H1 (cell line): ENCODE results near the gene NUP188. TPM values are rescaled to one million over a fixed set of nuclear protein-coding genes. Genes with fewer than 3 reads are reported as not detected.

Source experiments
- CTCF ChIA-PET: fragments of 300-600 bp; sonication (Branson Sonifier 250); formaldehyde crosslinking; loops from one replicate; lab custom pipeline; 2021; ENCODE audit not compliant: partially characterized antibody; lab: Charles Lee
- POLR2A ChIA-PET: fragments of 300-600 bp; sonication (Branson Sonifier 250); formaldehyde crosslinking; loops from one replicate; lab custom pipeline; 2021; ENCODE audit warnings: inconsistent platforms; ENCODE audit not compliant: partially characterized antibody; lab: Charles Lee
- DNase-seq, 2 experiments: peaks; one replicate each; pipeline versions ENCODE4 v3.0.0 to v3.0.0-alpha.2; 2010 to 2022; ENCODE audit warnings: low spot score in 2 of 2, low read depth in 1 of 2, mixed read lengths in 1 of 2
- FAIRE-seq: peaks from 2 replicates; lab custom pipeline; 2011; peaks lifted over from hg19 to GRCh38; lab: Jason Lieb, UNC
- H2AFZ ChIP-seq: 2 replicates; pipeline ENCODE4 v1.8.1; 2012; ENCODE audit warnings: low read length, inconsistent platforms
- H2AK5ac ChIP-seq: 2 replicates; pipeline ENCODE4 v1.6.1; 2013; ENCODE audit warnings: low read depth, low read length
- H2BK120ac ChIP-seq: replicated peaks from 2 replicates; pipeline ENCODE3; 2013; ENCODE audit warnings: low read depth, low read length, inconsistent platforms
- H2BK12ac ChIP-seq: 2 replicates; pipeline ENCODE4 v1.6.1; 2013; ENCODE audit warnings: low read depth, low read length
- H2BK15ac ChIP-seq: 2 replicates; pipeline ENCODE4 v1.6.1; 2013; ENCODE audit warnings: low read length
- H2BK20ac ChIP-seq: 2 replicates; pipeline ENCODE4 v1.6.1; 2013; ENCODE audit warnings: low read length
- H2BK5ac ChIP-seq: 2 replicates; pipeline ENCODE4 v1.6.1; 2013; ENCODE audit warnings: low read depth, low read length
- H3K14ac ChIP-seq: 2 replicates; pipeline ENCODE4 v1.6.1; 2013; ENCODE audit warnings: inconsistent platforms; ENCODE audit not compliant: insufficient read length
- H3K18ac ChIP-seq: 2 replicates; pipeline ENCODE4 v1.6.1; 2013; ENCODE audit warnings: low read length; ENCODE audit errors: extremely low read depth
- H3K23ac ChIP-seq: 2 replicates; pipeline ENCODE4 v1.6.1; 2013; ENCODE audit warnings: inconsistent platforms; ENCODE audit not compliant: insufficient read length
- H3K23me2 ChIP-seq: 2 replicates; pipeline ENCODE4 v1.6.1; 2013; ENCODE audit warnings: low read depth, low read length
- H3K27ac ChIP-seq: 2 replicates; pipeline ENCODE4 v1.6.1; 2011; ENCODE audit warnings: low read depth, low read length, inconsistent platforms
- H3K27me3 ChIP-seq, 4 experiments: replicated peaks in 1 of 4; 1 replicate in 1 of 4; 2 replicates in 3 of 4; pipeline versions ENCODE4 v1.6.1 to v1.8.1; 2011 to 2013; ENCODE audit warnings: low read length in 3 of 4, mild to moderate bottlenecking in 3 of 4, inconsistent platforms in 2 of 4, mixed read lengths in 2 of 4, moderate library complexity in 1 of 4; ENCODE audit not compliant: control insufficient read depth in 3 of 4, insufficient read depth in 3 of 4; ENCODE audit errors: extremely low read depth in 1 of 4
- H3K36me3 ChIP-seq, 4 experiments: 2 replicates each; pipeline versions ENCODE4 v1.6.1 to v1.8.1; 2011 to 2013; ENCODE audit warnings: mild to moderate bottlenecking in 4 of 4, low read length in 3 of 4, moderate library complexity in 2 of 4, control low read depth in 1 of 4, inconsistent platforms in 1 of 4; ENCODE audit not compliant: insufficient read depth in 4 of 4, control insufficient read depth in 2 of 4
- H3K4ac ChIP-seq: replicated peaks from 2 replicates; pipeline ENCODE3; 2013; ENCODE audit warnings: low read length, low read depth, mixed read lengths, inconsistent platforms; ENCODE audit not compliant: insufficient read length
- H3K4me1 ChIP-seq, 4 experiments: replicated peaks in 1 of 4; 1 replicate in 1 of 4; 2 replicates in 3 of 4; pipeline versions ENCODE4 v1.6.1 to v1.8.1; 2011 to 2013; ENCODE audit warnings: low read length in 3 of 4, inconsistent platforms in 2 of 4, mixed read lengths in 1 of 4; ENCODE audit not compliant: insufficient read depth in 4 of 4, control insufficient read depth in 3 of 4
- H3K4me2 ChIP-seq, 2 experiments: 2 replicates each; pipeline versions ENCODE4 v1.6.1 to v1.8.1; 2011 to 2013; ENCODE audit warnings: low read depth in 2 of 2, low read length in 2 of 2, control low read depth in 1 of 2, inconsistent platforms in 1 of 2, mild to moderate bottlenecking in 1 of 2; ENCODE audit not compliant: insufficient read depth in 1 of 2
- H3K4me3 ChIP-seq, 4 experiments: fragments of 200-600, 300-600 bp in 1 of 4; sonication (generic), shearing (Covaris generic), sonication (Bioruptor Twin) in 1 of 4; 2 replicates each; pipeline versions ENCODE4 v1.5.1 to v1.8.1; 2011 to 2016; ENCODE audit warnings: low read length in 4 of 4, low read depth in 3 of 4, control low read depth in 2 of 4, inconsistent platforms in 2 of 4, mild to moderate bottlenecking in 2 of 4, mixed read lengths in 1 of 4, moderate library complexity in 1 of 4; ENCODE audit not compliant: insufficient read depth in 2 of 4; ENCODE audit errors: extremely low read depth in 1 of 4
- H3K56ac ChIP-seq: replicated peaks from 2 replicates; pipeline ENCODE3; 2013; ENCODE audit warnings: low read depth, mild to moderate bottlenecking, mixed read lengths, low read length, inconsistent platforms; ENCODE audit not compliant: insufficient read length
- H3K79me1 ChIP-seq: 2 replicates; pipeline ENCODE4 v1.6.1; 2013; ENCODE audit warnings: low read depth, low read length, control low read depth
- H3K79me2 ChIP-seq, 2 experiments: 2 replicates each; pipeline versions ENCODE4 v1.6.1 to v1.8.1; 2012 to 2013; ENCODE audit warnings: low read length in 2 of 2, mild to moderate bottlenecking in 2 of 2, inconsistent platforms in 1 of 2; ENCODE audit not compliant: insufficient read depth in 2 of 2, control insufficient read depth in 1 of 2
- H3K9ac ChIP-seq, 4 experiments: replicated peaks in 1 of 4; 1 replicate in 1 of 4; 2 replicates in 3 of 4; pipeline versions ENCODE4 v1.6.1 to v1.8.1; 2011 to 2013; ENCODE audit warnings: low read depth in 3 of 4, low read length in 3 of 4, control low read depth in 2 of 4, mild to moderate bottlenecking in 2 of 4, moderate library complexity in 2 of 4, inconsistent platforms in 1 of 4; ENCODE audit errors: extremely low read depth in 1 of 4
- H3K9me3 ChIP-seq, 2 experiments: 2 replicates each; pipeline versions ENCODE4 v1.6.1 to v1.8.1; 2012 to 2013; ENCODE audit warnings: mild to moderate bottlenecking in 2 of 2, moderate library complexity in 2 of 2, control low read depth in 1 of 2, inconsistent platforms in 1 of 2, low read depth in 1 of 2, low read length in 1 of 2, mixed read lengths in 1 of 2; ENCODE audit not compliant: insufficient read depth in 2 of 2
- H4K20me1 ChIP-seq, 2 experiments: replicated peaks in 1 of 2; 2 replicates each; pipeline versions ENCODE3 to v1.8.1; 2011 to 2013; ENCODE audit warnings: inconsistent platforms in 2 of 2, low read length in 2 of 2, mild to moderate bottlenecking in 1 of 2; ENCODE audit not compliant: insufficient read depth in 2 of 2, control insufficient read depth in 1 of 2
- H4K5ac ChIP-seq: 2 replicates; pipeline ENCODE4 v1.6.1; 2013; ENCODE audit warnings: low read length, low read depth, mixed read lengths, inconsistent platforms; ENCODE audit not compliant: insufficient read length
- H4K8ac ChIP-seq: 2 replicates; pipeline ENCODE4 v1.8.0; 2013; ENCODE audit warnings: mild to moderate bottlenecking, moderate library complexity, low read length, inconsistent platforms; ENCODE audit not compliant: insufficient read depth; ENCODE audit errors: extremely low read depth
- H4K91ac ChIP-seq: replicated peaks from 2 replicates; pipeline ENCODE3; 2013; ENCODE audit warnings: low read length, mixed read lengths, inconsistent platforms; ENCODE audit not compliant: insufficient read length
- POLR2A ChIP-seq, 2 experiments: IDR thresholded peaks; 1 replicate in 1 of 2; 2 replicates in 1 of 2; pipeline ENCODE4 v1.6.1; 2011; ENCODE audit warnings: low read depth in 2 of 2, low read length in 2 of 2, mild to moderate bottlenecking in 2 of 2; ENCODE audit errors: control extremely low read depth in 1 of 2
- RNF2 ChIP-seq: fragments of 200-900, 300-1000 bp; sonication (generic); IDR thresholded peaks from 2 replicates; pipeline ENCODE4 v1.7.1; 2016; ENCODE audit warnings: borderline replicate concordance, low read depth, mild to moderate bottlenecking, antibody characterized with exemption, low read length; ENCODE audit not compliant: poor library complexity, severe bottlenecking; ENCODE audit errors: missing control alignments
- WGBS, 2 experiments: shearing (Covaris generic) in 1 of 2; methylation state at CpG; one replicate each; pipeline versions ENCODE4 v1.1.6 to v1.1.7; 2013 to 2015; ENCODE audit warnings: low lambda C conversion rate in 2 of 2, mixed read lengths in 2 of 2, inconsistent platforms in 1 of 2, low coverage in 1 of 2, missing lambda C conversion rate in 1 of 2; ENCODE audit not compliant: insufficient replicate concordance in 2 of 2, insufficient coverage in 1 of 2, insufficient read length in 1 of 2; ENCODE audit errors: extremely low coverage in 1 of 2, missing lambda C conversion rate in 1 of 2; 5-methylcytosine and 5-hydroxymethylcytosine counted together
- polyA plus RNA-seq, 7 experiments: library from polyadenylated mRNA; depleted of rRNA in 3 of 7; stranded (reverse) in 5 of 7; unstranded in 2 of 7; fragments of >200 nt in 5 of 7; fragments of 200-250 nt in 2 of 7; gene quantifications; 1 replicate in 5 of 7; 2 replicates in 1 of 7; 4 replicates in 1 of 7; pipeline versions ENCODE4 v1.2.1 to v1.2.3, GENCODE V29; 2011 to 2013; ENCODE audit warnings: missing spikeins in 2 of 7, mixed read lengths in 2 of 7
- total RNA-seq: library from RNA; stranded (reverse); fragmentation: NEBNext Ultra II Directional; extraction: Animal tissue kit (Norgen Biotek cat#: 25700); gene quantifications from 2 replicates; pipeline ENCODE4 v1.2.1, GENCODE V29; 2021

Gene NUP188
- total and polyA plus RNA-seq, 2 of the 8 experiments (the other 6 are each of a cell fraction or from before 2014, with no cell fraction given): 90.1 to 111 TPM

DNA sequence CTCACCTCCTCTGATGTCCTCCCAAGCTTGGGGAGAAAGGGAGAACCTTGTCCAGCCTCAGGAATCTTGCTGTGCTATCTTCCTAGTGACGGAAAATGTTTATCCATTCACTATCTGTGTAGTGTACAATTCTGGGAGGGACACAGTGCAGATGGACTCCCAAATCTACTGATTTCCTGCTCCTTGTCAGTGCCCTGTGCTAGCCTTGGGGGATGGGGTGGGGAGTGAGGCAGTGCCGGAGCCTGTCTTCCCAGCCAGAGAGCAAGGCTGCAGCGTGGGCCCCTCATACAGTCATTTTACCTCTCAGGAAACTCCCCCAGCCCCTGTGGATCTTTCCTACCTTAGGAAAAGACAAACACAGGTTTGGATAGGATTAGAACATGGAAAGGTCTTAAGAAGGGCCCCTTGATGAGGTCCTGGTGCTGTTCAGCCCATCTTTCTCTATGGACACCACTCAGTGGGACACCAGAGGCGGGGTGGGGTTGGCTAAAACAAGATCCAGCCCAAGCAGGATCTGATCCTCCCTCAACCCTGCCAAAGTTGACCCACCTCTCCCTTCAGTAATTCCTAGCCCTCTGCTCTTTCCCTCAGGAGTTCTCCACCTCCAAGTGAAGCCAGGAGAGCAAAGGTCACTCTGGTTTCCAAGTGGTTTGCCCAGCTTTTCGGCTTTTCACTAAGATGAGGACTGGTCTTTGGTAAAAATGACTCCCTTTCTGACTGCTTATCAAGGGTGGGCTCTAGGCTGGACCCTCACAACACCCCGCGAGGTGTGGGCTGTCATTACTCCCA is 3.5 kb upstream of the NUP188 start:
- Histone ChIP-seq H3K27me3 (no peaks in the 10 kb centered on the region), H4K8ac (no peak overlapping the region), H3K79me1 (peaks cover 10% of the 10 kb centered on the region), H2AK5ac (no peak overlapping the region), H4K20me1 (peaks cover 0 to 1% of the 10 kb centered on the region in 2 experiments), H3K23ac (no peak overlapping the region), H3K27ac (no peak overlapping the region), H2BK20ac (no peak overlapping the region), H4K91ac (no peak overlapping the region), H3K36me3 (peaks cover 0 to 5% (median 2%) of the 10 kb centered on the region in 4 experiments; a peak in 2 of 8 replicates), H3K4me2 (no peak overlapping the region), H3K56ac (no peak overlapping the region), H2BK15ac (no peak overlapping the region), H3K18ac (no peak overlapping the region), H3K4ac (no peak overlapping the region), H3K9me3 (no peaks in the 10 kb centered on the region), H3K23me2 (peaks cover 13% of the 10 kb centered on the region), H3K4me1 (peaks cover 0 to 9% (median 6%) of the 10 kb centered on the region in 4 experiments; a peak in 3 of 7 replicates)
- CTCF ChIA-PET: interaction anchor here (0.6 to 2.5 kb wide), 6 partner anchors 9 to 603 kb away, joined by 3 to 6 read pairs (median 4); partner anchors contain the start of gene ENDOG
- FAIRE-seq: no peak
- WGBS, 2 experiments: 89% methylated on average over 7 of the region's 7 CpGs; no CpG with 5 or more reads in 1 of the 2 experiments
- TF ChIP-seq RNF2: no peak
- peak in 1 of 2 experiments; percentile 32; a peak in 1 of 3 replicates for TF ChIP-seq POLR2A (IDR thresholded peaks at IDR 0.05; ENCODE audit: control extremely low read depth in 1 of 2, low read depth in 2 of 2, low read length in 2 of 2)
- TF ChIP-seq, all 59 proteins: peak for 1
- Histone ChIP-seq H3K14ac (no peak overlapping the region), H3K4me3 (no peak overlapping the region), H2BK120ac (no peak overlapping the region), H3K9ac (no peak overlapping the region), H2BK12ac (no peak overlapping the region), H2AFZ (no peak overlapping the region), H2BK5ac (no peak overlapping the region), H4K5ac (no peak overlapping the region), H3K79me2 (peaks cover 0 to 17% of the 10 kb centered on the region in 2 experiments; a peak in 1 of 4 replicates)
- POLR2A ChIA-PET: interaction anchor here (1.3 to 2.4 kb wide), 2 partner anchors 15 to 114 kb away, joined by 4 to 9 read pairs; no protein-coding TSS in a partner anchor
- no peak for DNase-seq
